Measurements from ENCODE around the gene GOLGA8H. TPM values are rescaled to one million over a fixed set of nuclear protein-coding genes. Genes with fewer than 3 reads are reported as not detected.
"Not testable (repeated sequence)": the region's sequence is repeated elsewhere in the genome, so short reads cannot be mapped to it uniquely, and the experiment has no call there.

Gene GOLGA8H
- total RNA-seq, 1 donor from 2014 or later, result not detected

DNA sequence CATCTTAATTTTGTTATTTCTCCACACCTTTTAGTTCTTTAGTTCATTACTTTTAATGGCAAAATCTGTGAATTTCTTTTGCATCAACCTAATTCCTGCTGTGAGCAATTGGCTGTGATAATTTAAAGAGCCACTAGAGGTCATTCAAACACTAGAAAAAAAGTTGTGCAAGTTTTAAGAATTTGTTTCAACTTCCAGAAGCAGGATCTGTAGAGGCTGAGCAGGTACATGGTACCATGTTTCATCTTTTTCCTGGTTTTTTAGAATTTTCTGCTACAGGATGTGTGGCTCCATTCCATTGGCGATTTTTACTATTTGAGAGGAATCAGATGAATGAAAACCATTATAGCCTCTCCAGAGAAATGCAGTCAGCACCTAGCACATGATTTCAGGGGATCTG is 57.3 kb downstream of the GOLGA8H start:
- not testable (repeated sequence) for DNase-seq (ENCODE audit: low read depth); H3K4me3 ChIP-seq (ENCODE audit: low read depth, low read length)
- TF ChIP-seq, protein P1, sequence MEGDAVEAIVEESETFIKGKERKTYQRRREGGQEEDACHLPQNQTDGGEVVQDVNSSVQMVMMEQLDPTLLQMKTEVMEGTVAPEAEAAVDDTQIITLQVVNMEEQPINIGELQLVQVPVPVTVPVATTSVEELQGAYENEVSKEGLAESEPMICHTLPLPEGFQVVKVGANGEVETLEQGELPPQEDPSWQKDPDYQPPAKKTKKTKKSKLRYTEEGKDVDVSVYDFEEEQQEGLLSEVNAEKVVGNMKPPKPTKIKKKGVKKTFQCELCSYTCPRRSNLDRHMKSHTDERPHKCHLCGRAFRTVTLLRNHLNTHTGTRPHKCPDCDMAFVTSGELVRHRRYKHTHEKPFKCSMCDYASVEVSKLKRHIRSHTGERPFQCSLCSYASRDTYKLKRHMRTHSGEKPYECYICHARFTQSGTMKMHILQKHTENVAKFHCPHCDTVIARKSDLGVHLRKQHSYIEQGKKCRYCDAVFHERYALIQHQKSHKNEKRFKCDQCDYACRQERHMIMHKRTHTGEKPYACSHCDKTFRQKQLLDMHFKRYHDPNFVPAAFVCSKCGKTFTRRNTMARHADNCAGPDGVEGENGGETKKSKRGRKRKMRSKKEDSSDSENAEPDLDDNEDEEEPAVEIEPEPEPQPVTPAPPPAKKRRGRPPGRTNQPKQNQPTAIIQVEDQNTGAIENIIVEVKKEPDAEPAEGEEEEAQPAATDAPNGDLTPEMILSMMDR (conservative IDR thresholded peaks at IDR 0.05; ENCODE audit: low read depth, low read length), result peak; percentile 43

Other genes with a start within 250 kb of the GOLGA8H start
- 0.07 TPM in 1 of 2 replicates, not detected in the other for gene CHRFAM7A, start 210.5 kb upstream of the GOLGA8H start, total RNA-seq
- gene GOLGA8R, start 189.8 kb upstream of the GOLGA8H start, total RNA-seq, result 0.22 TPM in 1 of 2 replicates, not detected in the other
- not detected in 2 replicates for gene GOLGA8Q, start 52.0 kb upstream of the GOLGA8H start, total RNA-seq

Measured in epithelial cell of proximal tubule (primary cell).